HG03558 (cell line): ENCODE results near the gene PCNX4.
"Not testable (repeated sequence)": the region's sequence is repeated elsewhere in the genome, so short reads cannot be mapped to it uniquely, and the experiment has no call there.

ENCODE experiments used
- ATAC-seq: cut with Tn5 transposase; IDR thresholded peaks from one replicate; pipeline ENCODE4 v1.9.1; 2021; ENCODE audit warnings: moderate number of reproducible peaks; ENCODE audit not compliant: unreplicated experiment; ENCODE audit errors: extremely low read depth

PCNX4 gene

GRCh38 chr14:60099855-60100254 is 8.1 kb downstream of the PCNX4 start:
- not testable (repeated sequence) for ATAC-seq

- ATAC-seq: no peak
Observed at GRCh38 chr14:60101786-60102185, 10.1 kb downstream of the PCNX4 start.

GRCh38 chr14:60102389-60102788 is 10.7 kb downstream of the PCNX4 start:
- no peak for ATAC-seq

- ATAC-seq: no peak
Observed at GRCh38 chr14:60106339-60106738, 14.6 kb downstream of the PCNX4 start.

DNA sequence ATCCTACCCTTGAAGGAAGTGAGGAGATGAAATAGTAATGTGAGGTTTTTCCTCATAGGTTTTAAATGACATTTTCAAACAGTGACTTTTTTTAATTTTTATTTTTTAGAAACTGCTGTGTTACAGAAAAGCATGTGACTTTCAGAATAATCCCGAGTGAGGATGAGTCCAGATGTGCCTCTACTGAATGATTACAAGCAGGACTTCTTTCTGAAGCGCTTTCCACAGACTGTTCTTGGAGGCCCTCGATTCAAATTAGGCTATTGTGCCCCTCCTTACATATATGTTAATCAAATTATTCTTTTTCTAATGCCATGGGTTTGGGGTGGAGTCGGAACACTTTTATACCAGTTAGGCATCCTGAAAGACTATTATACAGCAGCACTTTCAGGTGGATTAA is 15.8 kb downstream of the PCNX4 start:
- no peak for ATAC-seq

- no peak for ATAC-seq
Observed at GRCh38 chr14:60111732-60112131, 20.0 kb downstream of the PCNX4 start.

- no peak for ATAC-seq
Observed at GRCh38 chr14:60114881-60115280, 23.2 kb downstream of the PCNX4 start.

- ATAC-seq: no peak
Observed at GRCh38 chr14:60116181-60116580, 24.5 kb downstream of the PCNX4 start.

DNA sequence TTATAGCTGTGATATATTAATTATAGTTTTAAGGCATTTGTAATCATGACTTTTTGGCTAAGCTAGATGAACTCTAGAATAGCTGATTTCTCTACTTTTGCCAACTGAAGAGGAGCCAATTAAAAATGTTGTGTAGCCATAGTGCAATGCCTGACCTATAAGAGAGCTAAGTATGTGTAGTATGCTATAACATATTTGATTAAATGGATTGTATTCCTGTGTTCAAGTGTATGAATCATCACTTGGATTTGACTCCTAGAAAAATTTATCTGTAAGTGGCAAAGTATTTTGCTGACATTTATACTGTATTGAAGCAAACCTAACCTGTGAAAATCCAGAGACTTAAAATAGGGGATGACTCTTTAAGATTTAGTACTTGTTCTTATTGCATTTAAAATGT is 34.2 kb downstream of the PCNX4 start:
- no peak for ATAC-seq

- no peak for ATAC-seq
Observed at GRCh38 chr14:60133487-60133886, 41.8 kb downstream of the PCNX4 start.

DNA sequence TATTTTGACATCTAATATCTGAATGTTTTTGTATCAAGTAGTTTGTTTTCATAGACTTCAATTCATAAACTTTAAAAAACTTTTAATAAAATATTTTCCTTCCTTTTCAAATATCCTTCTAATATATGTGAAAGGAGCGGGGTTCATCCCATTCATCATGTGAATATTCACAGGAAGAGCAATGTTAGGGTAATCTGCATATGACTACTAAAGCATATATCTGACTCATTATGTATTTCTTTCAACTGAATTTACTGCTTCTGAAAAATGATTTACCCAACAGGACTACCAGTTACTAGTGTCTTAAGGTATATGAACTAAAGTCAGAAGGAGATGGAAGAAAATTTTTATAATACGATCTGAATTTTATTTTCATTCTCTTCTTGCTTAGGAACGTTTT is 43.0 kb downstream of the PCNX4 start:
- ATAC-seq: no peak

DNA sequence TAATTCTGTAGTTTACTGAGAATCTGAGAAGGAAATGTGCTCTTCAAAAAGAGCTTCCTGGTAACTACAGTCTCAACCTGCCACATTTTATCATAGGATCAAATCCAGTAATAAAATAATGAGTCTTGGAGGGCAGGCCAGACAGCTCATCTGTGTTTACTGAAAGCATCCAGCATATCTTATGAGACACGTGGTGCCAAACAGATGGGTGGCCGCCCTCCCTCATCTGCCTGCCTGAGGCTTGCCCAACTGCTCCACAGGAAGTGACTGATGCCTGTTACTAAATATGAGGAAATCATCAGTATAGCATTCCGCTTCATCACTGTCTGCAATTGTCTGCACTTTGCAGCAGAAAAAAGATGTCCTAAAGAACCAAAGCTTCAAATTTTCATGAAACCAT is 60.0 kb downstream of the PCNX4 start:
- ATAC-seq: peak; percentile 74

GRCh38 chr14:60153991-60154390 is 62.3 kb downstream of the PCNX4 start:
- no peak for ATAC-seq

- ATAC-seq: no peak
Observed at GRCh38 chr14:60154671-60155070, 62.9 kb downstream of the PCNX4 start.

GRCh38 chr14:60160422-60160821 is 68.7 kb downstream of the PCNX4 start:
- ATAC-seq: no peak

DNA sequence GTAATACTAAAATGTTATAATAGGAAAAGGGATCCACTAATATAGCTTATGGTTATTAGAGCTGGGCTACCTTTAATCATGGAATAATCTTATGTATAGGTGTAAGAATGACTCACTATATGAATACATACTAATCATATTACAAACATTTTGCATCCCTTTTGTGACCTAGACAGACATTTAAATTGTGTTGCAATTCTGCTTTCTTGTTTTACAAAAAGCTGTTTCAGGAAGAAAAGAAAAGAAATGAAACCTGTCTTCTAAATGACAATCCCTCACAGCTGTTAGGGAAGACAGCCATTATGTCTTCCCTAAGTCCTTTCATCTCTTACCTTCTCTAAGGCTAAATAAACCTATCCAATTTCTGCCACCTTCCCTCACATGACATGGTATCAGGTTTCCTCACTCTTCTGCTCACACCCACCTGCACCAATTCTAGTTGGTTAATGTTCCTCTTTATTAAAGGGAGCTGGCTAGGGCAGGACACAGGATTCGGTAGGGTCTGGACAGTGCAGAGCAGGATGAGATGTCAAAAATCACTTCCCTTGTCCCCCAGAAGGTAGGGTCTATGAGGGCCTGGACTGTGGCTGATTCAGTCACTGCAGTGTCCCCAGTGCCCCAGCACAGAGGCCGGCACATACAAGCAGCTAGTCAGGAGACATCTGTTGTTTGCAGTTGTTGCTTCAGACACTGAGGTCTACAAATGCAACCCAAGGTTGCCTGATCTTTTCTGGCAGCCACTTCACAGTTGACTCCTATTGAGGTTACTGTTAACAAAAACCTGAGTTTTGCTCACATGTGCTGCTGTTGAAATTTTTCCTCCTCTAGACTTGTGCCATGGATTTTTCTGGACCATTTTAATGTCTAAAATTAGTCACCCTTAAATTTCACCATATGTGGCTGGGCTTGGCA is 69.7 kb downstream of the PCNX4 start:
- no peak for ATAC-seq

DNA sequence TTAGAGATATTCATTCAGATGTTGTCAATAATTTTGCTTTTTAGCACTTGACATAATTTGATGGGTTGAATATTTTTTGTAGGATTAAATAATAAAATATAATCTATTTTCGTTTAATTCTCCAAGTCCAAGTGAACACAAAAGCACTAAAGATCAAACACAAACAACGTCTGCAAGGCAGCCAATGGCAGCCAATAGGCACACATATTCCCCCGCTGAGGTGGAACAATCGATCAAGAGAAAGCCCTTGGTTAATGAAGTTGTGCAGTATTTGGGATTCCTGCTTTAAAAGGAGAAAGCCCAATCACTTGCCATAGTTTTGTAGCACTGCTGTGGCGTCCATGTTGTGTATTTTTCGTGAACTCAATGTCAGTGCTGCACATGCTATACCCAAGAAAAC is 72.0 kb downstream of the PCNX4 start:
- no peak for ATAC-seq

- ATAC-seq: no peak
Observed at GRCh38 chr14:60164404-60164711, 72.6 kb downstream of the PCNX4 start.

GRCh38 chr14:60164712-60165546 is 73.2 kb downstream of the PCNX4 start, which contains the start of gene DHRS7:
TSS of gene DHRS7 (minus strand) at chr14:60165398. CDS start at chr14:60165309, 89 bp downstream.
- ATAC-seq: peak; percentile 82

- no peak for ATAC-seq
Observed at GRCh38 chr14:60165547-60165876, 73.8 kb downstream of the PCNX4 start.

GRCh38 chr14:60166142-60166541 is 74.4 kb downstream of the PCNX4 start:
- no peak for ATAC-seq
